Stimulated activated effector memory CD8-positive, alpha-beta T cell treated with anti-CD3 and anti-CD28 coated beads, Interleukin-12 subunit alpha, Interleukin-12 subunit beta, amount 100 ng/mL, for 72 hours (primary cell): ENCODE data around the gene SORBS2.
A peak's percentile ranks its signal among the peaks of the same experiment; 100 is the strongest.

Source experiments
- ATAC-seq: fragments of 150-1000 bp; cut with Tn5 transposase; 2 replicates; pipeline ENCODE4 v1.10.0; 2021
- DNase-seq, 2 donors: peaks; one replicate each; pipeline ENCODE4 v3.0.0; 2021 to 2022; ENCODE audit warnings: low spot score in 2 of 2
- H3K27ac Mint-ChIP-seq: one replicate; pipeline ENCODE4 v1.8.0; 2022; ENCODE audit warnings: mild to moderate bottlenecking, mixed read lengths
- H3K36me3 Mint-ChIP-seq: one replicate; pipeline ENCODE4 v1.8.0; 2022; ENCODE audit warnings: mild to moderate bottlenecking, mixed read lengths
- H3K4me1 Mint-ChIP-seq: one replicate; pipeline ENCODE4 v1.8.0; 2022; ENCODE audit warnings: mixed read lengths
- H3K4me3 Mint-ChIP-seq: one replicate; pipeline ENCODE4 v1.8.0; 2022; ENCODE audit warnings: mild to moderate bottlenecking, mixed read lengths
- H3K9me3 Mint-ChIP-seq: one replicate; pipeline ENCODE4 v1.8.0; 2022; ENCODE audit warnings: mixed read lengths

The SORBS2 gene

DNA sequence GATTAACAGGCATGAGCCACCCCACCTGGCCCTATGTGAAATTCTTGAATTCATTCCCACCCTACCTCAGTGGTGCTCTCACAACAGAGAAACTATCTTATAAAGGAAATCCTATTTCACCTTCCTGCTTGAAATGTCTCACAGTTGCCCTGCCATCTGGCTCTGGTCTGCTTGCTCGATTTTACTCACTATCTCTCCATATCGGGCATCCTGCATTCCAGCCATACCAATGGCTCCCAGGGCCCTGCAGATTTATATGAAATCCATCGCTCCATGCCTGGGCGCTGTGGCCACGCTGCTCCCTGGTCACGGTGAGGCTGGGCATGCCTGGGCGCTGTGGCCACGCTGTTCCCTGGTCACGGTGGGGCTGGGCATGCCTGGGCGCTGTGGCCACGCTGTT, 15.8 kb downstream of the SORBS2 start:
- Mint-ChIP-seq H3K36me3 (no peaks in the 10 kb centered on the region), H3K4me1 (no peaks in the 10 kb centered on the region), H3K9me3 (no peaks in the 10 kb centered on the region), H3K27ac (no peak overlapping the region), H3K4me3 (no peak overlapping the region)
- ATAC-seq (no peak), DNase-seq (no peak)

DNA sequence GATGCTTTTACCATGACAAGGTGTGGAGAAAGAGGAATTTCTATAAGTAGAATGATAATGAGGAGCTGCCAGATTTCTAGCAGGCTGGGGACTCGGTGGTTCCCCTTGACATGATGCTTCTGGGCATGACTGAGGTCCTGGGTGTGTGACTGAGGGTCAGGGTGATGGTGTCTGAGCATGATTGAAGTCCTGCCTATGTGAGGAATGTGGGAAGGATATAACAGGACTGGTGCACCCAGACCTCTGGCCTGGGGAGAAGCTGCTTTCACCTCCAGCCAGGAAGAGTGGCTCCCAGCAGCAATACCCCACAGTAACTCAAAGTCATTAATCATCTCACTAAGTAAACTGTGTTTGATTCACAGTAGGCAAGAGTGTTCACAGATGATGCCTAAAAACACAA, 17.4 kb downstream of the SORBS2 start:
- ATAC-seq: no peak
- Mint-ChIP-seq H3K36me3 (no peaks in the 10 kb centered on the region), H3K9me3 (no peaks in the 10 kb centered on the region), H3K27ac (no peak overlapping the region), H3K4me3 (no peak overlapping the region), H3K4me1 (no peaks in the 10 kb centered on the region)
- no peak for DNase-seq

GRCh38 chr4:185793716-185794115, 18.3 kb downstream of the SORBS2 start:
- Mint-ChIP-seq H3K4me3 (no peak overlapping the region), H3K4me1 (no peaks in the 10 kb centered on the region), H3K36me3 (no peaks in the 10 kb centered on the region), H3K9me3 (no peaks in the 10 kb centered on the region), H3K27ac (no peak overlapping the region)
- DNase-seq: no peak
- ATAC-seq: no peak

DNA sequence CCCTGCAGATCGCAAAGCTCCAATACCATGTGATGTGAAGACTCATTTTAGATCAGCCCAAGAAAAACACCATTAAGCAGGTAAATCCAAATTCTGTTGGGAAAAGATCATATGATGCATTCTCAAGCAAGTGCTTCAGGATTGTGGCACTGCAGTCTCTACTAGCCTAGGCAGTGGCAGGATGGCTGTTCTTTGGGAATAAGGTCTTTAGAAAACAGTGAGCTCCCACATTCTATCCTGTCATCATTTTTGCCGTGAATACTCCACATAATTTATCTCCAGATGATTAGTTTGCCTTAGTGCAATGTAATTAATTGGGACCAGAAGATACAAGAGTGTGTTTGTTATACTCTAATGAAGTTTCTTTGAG, 18.9 kb downstream of the SORBS2 start:
- ATAC-seq (no peak), DNase-seq (no peak)
- Mint-ChIP-seq H3K4me1 (no peaks in the 10 kb centered on the region), H3K27ac (no peak overlapping the region), H3K36me3 (no peaks in the 10 kb centered on the region), H3K9me3 (no peaks in the 10 kb centered on the region), H3K4me3 (no peak overlapping the region)

DNA sequence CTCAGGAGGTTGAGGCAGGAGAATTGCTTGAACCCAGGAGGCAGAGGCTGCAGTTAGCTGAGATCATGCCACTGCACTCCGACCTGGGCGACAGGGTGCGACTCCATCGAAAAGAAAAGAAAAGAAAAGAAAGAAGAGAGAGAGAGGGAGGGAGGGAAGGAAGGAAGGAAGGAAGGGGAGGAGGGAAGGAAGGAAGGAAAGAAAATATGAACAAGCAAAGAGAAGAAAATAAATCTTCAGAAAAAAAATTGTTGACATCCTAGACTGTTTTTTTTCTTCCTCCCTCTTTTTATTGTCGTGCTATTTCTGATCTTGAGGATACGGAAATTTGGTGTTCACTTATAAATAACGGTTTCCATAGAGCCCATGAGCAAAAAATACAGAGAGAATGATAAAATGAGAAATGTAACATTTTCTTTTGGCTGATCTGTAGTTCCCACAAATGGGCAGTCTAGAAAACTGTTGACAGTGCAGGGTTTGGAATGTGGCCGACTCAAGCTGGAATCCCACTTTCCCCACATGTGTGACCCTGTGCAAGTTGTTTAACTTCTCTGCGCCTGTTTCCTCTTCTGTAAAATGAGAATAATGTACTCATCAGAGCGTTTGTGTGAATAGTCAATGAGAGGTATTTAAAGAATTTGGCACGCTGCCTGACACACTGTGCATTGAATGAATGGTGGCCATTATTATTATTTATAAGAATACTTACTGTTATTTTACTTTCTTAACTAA, 19.4 kb downstream of the SORBS2 start:
- Mint-ChIP-seq H3K27ac (no peak overlapping the region), H3K4me3 (no peak overlapping the region), H3K4me1 (no peaks in the 10 kb centered on the region), H3K9me3 (no peaks in the 10 kb centered on the region), H3K36me3 (no peaks in the 10 kb centered on the region)
- ATAC-seq: no peak
- no peak for DNase-seq

- DNase-seq (no peak), ATAC-seq (peak; percentile 47)
- no peaks in the 10 kb centered on the region for H3K4me1 Mint-ChIP-seq
- H3K4me3 Mint-ChIP-seq: no peak overlapping the region
- H3K36me3 Mint-ChIP-seq: no peaks in the 10 kb centered on the region
- no peaks in the 10 kb centered on the region for H3K9me3 Mint-ChIP-seq
- H3K27ac Mint-ChIP-seq: no peak overlapping the region
These were observed 23.9 kb downstream of the SORBS2 start for GRCh38 chr4:185787926-185788679.

DNA sequence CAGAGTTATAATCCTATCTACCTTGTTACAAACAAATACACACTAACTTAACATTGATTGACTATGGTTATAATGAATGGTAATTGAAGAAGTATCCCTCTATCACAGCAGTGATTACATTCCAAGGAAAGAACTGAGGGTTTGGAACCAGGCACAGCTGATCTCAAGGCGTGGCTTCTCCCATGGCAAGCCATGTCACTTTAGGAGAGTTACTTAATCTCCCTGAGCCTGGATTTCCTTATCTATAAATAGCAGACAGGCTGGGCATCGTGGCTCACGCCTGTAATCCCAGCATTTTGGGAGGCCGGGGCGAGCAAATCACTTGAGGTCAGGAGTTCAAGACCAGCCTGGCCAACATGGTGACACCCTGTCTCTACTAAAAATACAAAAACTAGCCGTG, 25.6 kb downstream of the SORBS2 start:
- ATAC-seq (no peak), DNase-seq (no peak)
- no peak overlapping the region for H3K4me3 Mint-ChIP-seq
- H3K9me3 Mint-ChIP-seq: no peaks in the 10 kb centered on the region
- no peak overlapping the region for H3K27ac Mint-ChIP-seq
- H3K36me3 Mint-ChIP-seq: no peaks in the 10 kb centered on the region
- H3K4me1 Mint-ChIP-seq: no peaks in the 10 kb centered on the region

- DNase-seq (no peak), ATAC-seq (no peak)
- Mint-ChIP-seq H3K4me3 (no peak overlapping the region), H3K27ac (no peak overlapping the region), H3K36me3 (no peaks in the 10 kb centered on the region), H3K9me3 (no peaks in the 10 kb centered on the region), H3K4me1 (no peaks in the 10 kb centered on the region)
These were observed 28.4 kb downstream of the SORBS2 start for GRCh38 chr4:185783574-185783973.

DNA sequence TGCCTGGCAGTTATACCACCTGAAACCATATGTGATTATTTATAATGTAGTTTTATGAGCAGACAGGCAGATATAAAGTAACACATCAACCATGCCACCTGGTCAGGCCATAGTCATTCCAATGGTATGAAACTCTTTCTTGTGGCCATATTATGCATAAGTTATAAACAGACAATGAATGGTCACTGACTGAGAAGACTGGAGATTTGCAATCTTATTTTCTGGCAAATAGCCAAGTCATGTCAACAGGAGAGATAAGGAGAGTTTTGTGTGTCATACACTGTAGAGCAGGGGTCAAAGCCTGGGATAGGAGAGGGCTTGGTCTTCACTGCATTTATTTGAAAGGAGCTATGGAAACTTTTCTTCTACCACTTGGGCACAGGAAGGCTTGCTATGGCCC, 29.5 kb downstream of the SORBS2 start:
- no peaks in the 10 kb centered on the region for H3K9me3 Mint-ChIP-seq
- no peak overlapping the region for H3K27ac Mint-ChIP-seq
- ATAC-seq (no peak), DNase-seq (no peak)
- H3K4me1 Mint-ChIP-seq: no peaks in the 10 kb centered on the region
- no peak overlapping the region for H3K4me3 Mint-ChIP-seq
- H3K36me3 Mint-ChIP-seq: no peaks in the 10 kb centered on the region

- H3K27ac Mint-ChIP-seq: no peak overlapping the region
- no peak for ATAC-seq
These were observed 30.3 kb downstream of the SORBS2 start for GRCh38 chr4:185781555-185782215.

DNA sequence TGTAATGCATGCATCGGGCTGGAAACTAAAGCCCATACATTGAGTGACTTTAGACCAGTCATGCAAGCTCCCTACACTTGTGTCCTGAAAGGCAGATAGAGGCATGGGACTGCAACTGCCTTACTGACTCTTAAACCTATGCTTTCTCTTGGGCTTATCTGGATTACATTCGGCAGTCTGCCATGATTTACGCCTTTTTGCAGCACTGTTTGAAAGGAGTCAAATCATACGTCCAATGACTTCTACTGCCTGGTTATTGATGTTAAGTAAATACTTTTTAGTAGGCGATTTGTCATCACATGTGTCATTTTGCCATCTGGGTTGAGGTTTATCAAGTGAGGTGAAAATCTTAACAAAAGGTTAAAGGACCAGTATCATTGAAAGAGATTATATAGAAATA, 31.5 kb downstream of the SORBS2 start:
- DNase-seq (no peak), ATAC-seq (no peak)
- H3K27ac Mint-ChIP-seq: no peak overlapping the region
- H3K4me3 Mint-ChIP-seq: no peak overlapping the region
- H3K9me3 Mint-ChIP-seq: no peaks in the 10 kb centered on the region
- no peaks in the 10 kb centered on the region for H3K4me1 Mint-ChIP-seq
- H3K36me3 Mint-ChIP-seq: no peaks in the 10 kb centered on the region

More at GRCh38 chr4:185781555-185782215, 30.3 kb downstream of the SORBS2 start:
- no peaks in the 10 kb centered on the region for H3K9me3 Mint-ChIP-seq
- H3K4me3 Mint-ChIP-seq: no peak overlapping the region
- no peaks in the 10 kb centered on the region for H3K4me1 Mint-ChIP-seq
- no peak for DNase-seq
- H3K36me3 Mint-ChIP-seq: no peaks in the 10 kb centered on the region

DNA sequence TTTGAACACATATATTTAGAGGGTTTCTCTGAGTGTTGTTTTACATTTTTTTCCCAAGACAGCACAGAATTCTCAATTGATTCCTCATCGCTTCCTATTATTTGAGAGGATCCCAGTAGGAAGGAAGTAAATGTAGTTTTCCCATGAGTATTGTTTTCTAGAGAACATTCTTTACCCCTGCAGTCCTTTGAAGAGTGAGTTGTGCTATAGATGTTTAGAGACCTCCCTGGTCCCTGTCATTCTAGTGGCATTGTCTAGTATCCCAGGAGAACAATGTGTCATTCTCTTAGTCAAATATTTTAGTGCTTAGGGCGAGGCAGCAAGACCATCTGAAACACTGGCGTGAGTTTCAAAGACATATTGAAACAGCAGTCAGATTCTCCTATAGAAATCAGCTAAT, 32.5 kb downstream of the SORBS2 start:
- Mint-ChIP-seq H3K9me3 (no peaks in the 10 kb centered on the region), H3K4me1 (no peaks in the 10 kb centered on the region), H3K4me3 (no peak overlapping the region), H3K36me3 (no peaks in the 10 kb centered on the region), H3K27ac (no peak overlapping the region)
- no peak for ATAC-seq
- no peak for DNase-seq

GRCh38 chr4:185778307-185778706, 33.7 kb downstream of the SORBS2 start:
- H3K9me3 Mint-ChIP-seq: no peaks in the 10 kb centered on the region
- H3K4me3 Mint-ChIP-seq: no peak overlapping the region
- no peaks in the 10 kb centered on the region for H3K4me1 Mint-ChIP-seq
- H3K36me3 Mint-ChIP-seq: no peaks in the 10 kb centered on the region
- H3K27ac Mint-ChIP-seq: no peak overlapping the region
- DNase-seq (no peak), ATAC-seq (no peak)

GRCh38 chr4:185775792-185776555, 36.0 kb downstream of the SORBS2 start:
- DNase-seq (no peak), ATAC-seq (no peak)
- Mint-ChIP-seq H3K9me3 (peaks cover 2% of the 10 kb centered on the region), H3K27ac (no peak overlapping the region), H3K4me1 (no peaks in the 10 kb centered on the region), H3K4me3 (no peak overlapping the region), H3K36me3 (no peaks in the 10 kb centered on the region)

DNA sequence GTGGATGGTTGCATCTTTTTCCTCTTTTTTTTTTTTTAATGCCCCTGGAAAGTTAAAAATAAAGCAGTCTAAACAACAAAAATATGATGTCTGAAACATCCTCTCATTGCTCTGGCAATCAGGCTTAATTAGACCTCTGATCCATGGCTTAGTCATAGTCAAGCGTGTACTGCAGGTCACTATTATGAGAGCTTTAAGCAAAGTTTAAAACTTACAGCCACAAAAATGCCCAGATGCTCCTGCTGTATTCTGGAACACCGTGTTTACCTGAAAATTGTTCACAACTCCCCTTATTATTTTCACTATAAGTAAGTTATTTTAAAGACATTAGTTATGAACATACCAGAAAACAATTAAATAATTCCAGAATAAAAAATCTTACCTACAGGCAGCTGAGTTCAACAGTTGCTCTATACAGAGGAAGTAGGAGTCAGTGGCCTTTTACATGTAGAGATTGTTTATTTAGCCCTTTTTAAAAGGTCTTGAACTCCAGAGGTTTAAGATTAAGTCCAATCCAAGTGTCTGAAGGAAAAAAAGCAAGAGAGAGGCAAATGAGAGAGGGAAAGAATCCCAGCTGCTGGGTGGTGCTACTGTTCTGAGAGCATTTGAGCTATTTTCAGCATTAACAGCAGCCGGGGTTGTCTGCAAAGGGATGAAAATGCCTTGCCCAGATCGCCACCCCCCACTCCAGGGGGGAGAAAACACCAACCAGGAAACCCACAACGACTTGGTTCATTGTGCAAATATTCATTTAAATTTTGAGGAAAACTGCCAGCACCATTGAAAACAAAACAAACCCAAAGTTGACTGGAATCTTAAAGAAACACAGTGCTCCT, 36.9 kb downstream of the SORBS2 start:
- DNase-seq (no peak), ATAC-seq (no peak)
- no peaks in the 10 kb centered on the region for H3K36me3 Mint-ChIP-seq
- peaks cover 2% of the 10 kb centered on the region for H3K9me3 Mint-ChIP-seq
- no peaks in the 10 kb centered on the region for H3K4me1 Mint-ChIP-seq
- no peak overlapping the region for H3K4me3 Mint-ChIP-seq
- H3K27ac Mint-ChIP-seq: no peak overlapping the region
